NB4 (cell line): Measurements from ENCODE around the gene STAT5B.

Source experiments
- MYC ChIP-seq: IDR thresholded peaks from 2 replicates; pipeline ENCODE4 v1.6.1; 2011; ENCODE audit warnings: low read depth, low read length
- POLR2A ChIP-seq: IDR thresholded peaks from 2 replicates; pipeline ENCODE4 v1.6.1; 2011; ENCODE audit warnings: mild to moderate bottlenecking; ENCODE audit not compliant: insufficient read length; ENCODE audit errors: extremely low read depth
- TF ChIP-seq, protein P1 (sequence below): IDR thresholded peaks from one replicate; pipeline ENCODE4 v1.5.1; 2012; ENCODE audit warnings: low read depth, low read length

DNA sequence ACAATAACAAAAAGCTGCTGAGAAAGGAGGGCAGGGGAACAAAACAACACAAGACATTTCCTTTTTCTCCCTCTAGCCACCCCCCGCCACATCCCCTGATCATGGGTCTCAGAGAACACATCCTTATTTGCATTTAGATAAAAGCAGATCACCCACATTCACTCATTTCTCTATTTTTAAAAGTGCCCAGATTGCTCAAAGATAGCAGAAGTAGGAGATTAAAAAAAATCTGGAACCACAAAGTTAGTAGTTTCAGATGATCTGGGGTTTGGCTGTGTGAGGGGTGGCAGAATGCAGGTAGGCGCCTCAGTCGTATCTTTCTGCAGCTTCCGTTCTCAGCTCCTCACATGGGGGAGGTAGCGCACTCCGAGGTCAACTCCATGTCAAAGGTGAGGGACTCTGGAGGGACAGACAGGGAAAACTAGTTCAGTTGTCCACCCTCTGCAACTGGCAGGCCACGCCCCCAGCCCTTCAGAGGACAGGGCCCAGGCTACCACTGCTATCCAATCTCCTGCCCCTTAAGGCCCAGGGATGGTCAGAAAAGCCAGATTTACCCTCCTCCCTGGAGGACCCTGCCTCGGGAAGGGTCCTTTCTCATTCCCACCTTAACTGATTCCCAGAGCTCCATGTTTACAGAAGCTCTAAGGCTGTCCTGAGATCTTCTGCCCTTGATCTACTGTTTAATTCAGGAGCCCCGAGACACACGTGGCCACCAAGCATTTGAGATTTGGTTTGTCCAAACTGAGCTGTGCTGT is 39.4 kb upstream of the STAT5B start:
- TF ChIP-seq POLR2A (no peak), MYC (no peak)
- TF ChIP-seq, protein P1, sequence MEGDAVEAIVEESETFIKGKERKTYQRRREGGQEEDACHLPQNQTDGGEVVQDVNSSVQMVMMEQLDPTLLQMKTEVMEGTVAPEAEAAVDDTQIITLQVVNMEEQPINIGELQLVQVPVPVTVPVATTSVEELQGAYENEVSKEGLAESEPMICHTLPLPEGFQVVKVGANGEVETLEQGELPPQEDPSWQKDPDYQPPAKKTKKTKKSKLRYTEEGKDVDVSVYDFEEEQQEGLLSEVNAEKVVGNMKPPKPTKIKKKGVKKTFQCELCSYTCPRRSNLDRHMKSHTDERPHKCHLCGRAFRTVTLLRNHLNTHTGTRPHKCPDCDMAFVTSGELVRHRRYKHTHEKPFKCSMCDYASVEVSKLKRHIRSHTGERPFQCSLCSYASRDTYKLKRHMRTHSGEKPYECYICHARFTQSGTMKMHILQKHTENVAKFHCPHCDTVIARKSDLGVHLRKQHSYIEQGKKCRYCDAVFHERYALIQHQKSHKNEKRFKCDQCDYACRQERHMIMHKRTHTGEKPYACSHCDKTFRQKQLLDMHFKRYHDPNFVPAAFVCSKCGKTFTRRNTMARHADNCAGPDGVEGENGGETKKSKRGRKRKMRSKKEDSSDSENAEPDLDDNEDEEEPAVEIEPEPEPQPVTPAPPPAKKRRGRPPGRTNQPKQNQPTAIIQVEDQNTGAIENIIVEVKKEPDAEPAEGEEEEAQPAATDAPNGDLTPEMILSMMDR = no peak
